Measurements from ENCODE around the gene WDR45.

The WDR45 gene

DNA sequence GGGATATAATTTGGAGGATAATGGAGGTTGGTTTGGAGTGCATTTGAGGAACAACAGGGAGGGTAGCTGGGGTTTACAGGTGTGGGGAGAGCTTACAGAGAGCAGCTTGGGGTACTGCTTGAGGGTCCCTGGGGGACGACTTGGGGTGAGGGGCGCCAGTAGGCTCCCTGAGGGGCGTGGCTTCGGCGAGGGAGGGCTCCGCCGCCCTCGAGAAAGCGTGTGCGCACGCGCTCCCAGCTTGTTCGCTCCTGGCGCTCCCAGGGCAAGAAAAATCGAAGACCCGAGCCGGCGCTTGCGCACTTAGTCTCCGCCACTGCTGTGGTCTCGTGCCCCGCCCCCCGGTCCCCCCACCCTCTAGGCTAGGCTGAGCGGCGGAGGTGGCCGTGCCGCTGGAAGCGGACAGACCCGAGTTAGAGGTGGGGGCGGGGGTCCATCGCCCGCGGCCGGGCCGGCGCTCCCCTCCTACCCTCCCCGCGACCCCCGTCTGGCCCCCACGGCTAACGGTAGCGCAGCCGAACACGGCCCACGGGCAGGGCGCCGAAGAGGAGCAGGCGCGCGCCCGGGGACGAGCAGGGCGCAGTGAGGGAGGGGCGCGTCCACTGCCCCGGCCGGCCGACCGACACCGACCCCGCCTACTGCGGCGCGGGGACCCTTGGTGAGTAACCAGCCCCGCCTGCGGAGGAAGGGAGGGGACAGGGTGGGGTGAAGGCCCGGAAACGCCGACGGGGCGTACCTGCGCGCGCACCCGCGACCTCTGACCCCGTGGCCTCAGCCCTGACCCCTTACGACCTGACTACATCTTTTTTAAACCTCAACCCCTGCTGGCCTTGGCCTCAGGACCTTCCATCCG, 26.2 kb downstream of the WDR45 start:
- in situ Hi-C loops (cut with MboI; ENCODE audit: low sequenced_read_pairs), result no loop called here

DNA sequence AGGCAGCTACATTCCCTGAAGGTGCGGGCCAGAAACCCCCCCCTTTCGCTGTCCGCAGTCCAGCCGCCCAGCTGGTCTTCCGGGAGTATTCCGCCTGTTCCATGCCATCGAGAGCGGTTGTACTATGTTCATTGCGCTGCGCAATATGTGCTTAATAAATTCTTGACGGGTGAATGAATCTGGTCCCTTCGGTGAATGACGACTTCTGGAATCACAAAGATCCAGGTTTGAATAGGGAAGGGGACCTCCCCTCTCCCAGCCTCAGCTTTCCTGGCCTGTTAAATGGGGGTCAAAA, 35.8 kb downstream of the WDR45 start:
- in situ Hi-C loops (cut with MboI; ENCODE audit: low sequenced_read_pairs), result no loop called here

DNA sequence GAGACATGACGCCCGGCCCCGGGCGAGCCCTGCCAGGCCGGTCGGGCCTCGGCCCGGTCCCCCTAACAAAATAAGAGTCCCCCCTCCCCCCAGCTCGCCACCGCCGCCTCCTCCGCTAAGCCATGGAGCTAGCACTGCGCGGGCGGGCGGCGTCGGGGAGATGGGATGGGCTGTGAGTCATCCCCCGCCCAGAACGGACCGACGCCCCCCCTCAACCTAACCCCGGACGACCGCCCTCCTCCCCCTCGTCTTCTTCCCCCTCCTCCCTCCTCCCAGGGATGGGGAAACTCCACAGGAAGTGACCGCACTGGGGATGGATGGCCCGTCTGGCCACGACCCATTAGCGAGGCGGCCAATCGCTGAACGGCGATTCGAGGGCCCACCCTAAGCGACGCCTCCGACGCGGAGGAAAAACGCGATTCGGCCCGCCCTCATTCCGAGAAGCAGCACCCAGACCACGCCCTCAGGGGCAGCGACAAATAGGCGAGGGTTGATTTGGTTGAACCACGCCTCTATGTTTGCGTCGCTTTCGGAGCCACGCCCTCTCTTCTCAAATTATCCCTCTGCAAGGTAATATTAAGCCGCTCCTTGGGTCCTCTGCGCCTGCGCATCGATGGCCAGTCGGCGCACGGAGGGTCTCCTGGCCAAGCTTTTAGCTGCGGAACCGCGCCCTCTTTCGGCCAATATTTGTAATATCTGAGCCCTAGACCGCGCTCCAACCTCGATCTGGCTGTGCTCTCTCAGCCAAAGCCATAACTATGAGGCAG, 36.3 kb downstream of the WDR45 start, which contains the start of gene TFE3:
TSS of gene TFE3 (minus strand) at position 138 of the 767 bp plus-strand sequence. CDS start at position 7, 131 bp downstream.
- in situ Hi-C loops (cut with MboI; ENCODE audit: low sequenced_read_pairs), result no loop called here

DNA sequence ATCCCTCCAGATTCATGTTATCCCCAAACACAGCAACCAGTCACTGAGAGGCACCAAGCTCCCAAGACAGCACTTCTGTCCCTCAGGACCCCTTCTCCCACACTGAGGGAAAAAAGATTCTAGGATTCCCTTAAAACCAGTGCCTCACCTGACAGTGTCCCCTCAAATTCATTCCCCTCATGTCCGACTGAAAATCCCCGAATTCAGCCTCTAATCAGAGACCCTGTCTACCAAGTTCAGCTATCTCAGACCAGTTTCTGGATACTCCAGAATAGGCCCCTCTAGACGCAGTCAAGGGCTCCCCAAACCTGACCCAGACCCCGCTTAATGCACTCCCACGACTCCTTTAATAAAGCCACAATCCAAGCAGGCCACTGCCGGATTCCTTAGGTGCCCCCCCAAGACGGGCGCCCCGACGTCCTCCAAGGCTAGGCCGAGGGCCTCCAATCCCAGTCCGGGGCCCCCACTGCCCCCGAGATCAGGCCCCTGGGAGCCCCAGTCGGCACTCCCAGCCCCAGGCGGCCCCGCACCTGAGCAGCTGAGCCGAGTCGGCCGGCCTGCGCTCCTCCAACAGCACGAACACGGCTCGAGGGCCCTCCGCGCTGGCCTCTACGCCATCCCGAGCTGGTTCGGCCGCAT, 37.0 kb downstream of the WDR45 start:
- in situ Hi-C loops (cut with MboI; ENCODE audit: low sequenced_read_pairs), result no loop called here

DNA sequence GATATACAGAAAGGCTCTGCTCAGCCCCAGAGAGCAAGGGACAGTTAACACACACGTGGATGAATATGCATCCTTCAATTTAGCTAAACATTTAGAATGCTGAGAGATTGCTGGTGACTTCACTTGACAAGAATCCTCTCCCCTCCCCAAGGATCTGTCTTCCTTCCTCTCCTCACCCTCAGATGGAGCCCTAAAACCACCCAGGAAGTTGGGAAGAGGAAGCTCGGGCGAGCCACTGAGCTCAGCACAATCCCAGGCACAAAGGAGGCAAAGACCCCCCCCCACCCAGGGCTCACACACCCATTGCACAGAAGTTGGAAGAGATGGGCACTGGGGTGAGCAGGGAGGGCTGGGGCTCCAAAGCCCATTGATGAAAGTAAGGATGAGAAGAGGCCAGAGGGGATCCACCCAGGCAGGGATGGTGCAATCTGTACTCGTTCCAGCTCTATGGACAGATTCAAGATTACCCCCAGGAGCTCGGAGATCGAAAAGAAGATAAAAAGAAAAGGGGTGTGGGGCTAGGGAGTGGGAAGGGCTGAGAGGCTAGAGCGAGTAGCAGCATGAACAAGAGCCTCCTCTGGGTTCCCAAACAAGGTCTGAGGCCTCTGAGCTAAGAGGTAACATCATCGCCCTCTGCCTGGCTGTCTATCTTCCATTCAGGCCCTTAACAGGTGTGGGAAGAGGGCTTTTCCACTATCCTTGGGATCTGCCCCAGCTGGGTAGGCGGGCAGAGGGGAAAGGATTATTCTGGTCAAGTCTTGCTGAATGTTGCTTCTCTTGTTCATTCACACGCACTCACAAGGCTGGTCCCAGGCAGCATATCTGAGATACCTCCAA, 37.7 kb downstream of the WDR45 start:
- in situ Hi-C loops (cut with MboI; ENCODE audit: low sequenced_read_pairs), result no loop called here

DNA sequence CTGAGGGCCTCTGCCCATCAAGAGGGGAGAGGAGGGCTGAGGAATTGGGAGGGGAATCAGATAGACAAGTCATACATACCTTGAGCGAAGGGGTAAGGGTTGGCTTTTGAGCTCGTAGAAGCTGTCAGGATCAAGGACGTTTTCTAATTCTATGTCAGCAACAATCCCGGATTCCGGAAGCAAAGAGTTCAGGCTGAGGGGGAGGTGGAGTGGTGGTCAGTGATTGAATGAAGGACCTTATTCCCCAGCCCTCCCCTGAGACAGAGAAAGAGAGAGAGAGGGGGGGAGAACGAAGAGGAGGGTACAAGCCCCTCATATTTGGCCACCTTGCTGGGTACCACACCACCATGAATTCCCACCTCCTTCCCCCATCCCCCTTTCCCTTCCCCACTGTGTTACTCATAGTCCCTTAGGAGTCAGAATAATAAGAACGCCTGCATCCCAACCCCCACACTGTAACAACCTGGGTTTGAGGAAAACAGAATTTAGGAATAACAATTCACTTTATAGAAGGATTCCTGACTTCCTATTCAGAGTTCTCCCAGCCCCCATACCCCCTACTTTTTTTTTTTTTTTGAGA, 39.2 kb downstream of the WDR45 start:
- in situ Hi-C loops (cut with MboI; ENCODE audit: low sequenced_read_pairs), result no loop called here

DNA sequence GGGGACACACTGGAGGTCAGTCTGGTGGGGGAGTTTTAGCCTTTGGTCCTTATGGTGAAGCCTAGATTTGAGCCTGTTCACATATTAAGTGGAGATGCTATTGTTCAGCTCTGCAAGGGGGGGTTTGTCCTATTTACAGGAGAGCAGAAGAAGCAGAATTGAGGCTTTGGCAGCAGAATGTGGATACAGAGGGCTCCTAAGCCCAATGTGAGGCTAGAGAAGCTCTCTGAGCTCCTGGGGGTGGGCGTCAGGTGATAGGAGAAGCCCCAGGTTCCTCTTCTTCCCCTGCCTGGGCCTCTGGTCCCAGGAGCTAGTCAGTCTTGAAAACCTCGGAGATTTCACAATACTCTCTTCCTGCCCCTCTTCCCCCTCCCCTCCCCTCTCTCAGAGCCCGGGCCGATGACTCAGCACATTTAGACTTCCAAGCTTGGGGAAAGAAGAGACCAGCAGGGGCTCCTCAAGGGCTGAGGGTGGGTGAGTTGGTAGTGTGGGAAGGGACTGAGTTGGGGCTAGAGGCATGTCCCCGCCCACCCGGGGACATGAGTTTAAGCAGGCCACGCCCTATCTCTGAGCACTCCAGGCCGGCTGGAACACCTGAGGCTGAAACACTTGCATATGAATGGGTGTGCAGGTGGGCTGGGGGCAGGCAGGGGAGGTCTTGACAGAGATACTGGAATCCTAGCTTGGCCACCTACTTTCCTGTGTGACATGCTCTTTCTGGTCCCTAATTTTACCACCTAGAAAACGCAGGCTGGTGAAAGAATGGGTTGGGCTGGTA, 39.9 kb downstream of the WDR45 start:
- in situ Hi-C loops (cut with MboI; ENCODE audit: low sequenced_read_pairs), result no loop called here

DNA sequence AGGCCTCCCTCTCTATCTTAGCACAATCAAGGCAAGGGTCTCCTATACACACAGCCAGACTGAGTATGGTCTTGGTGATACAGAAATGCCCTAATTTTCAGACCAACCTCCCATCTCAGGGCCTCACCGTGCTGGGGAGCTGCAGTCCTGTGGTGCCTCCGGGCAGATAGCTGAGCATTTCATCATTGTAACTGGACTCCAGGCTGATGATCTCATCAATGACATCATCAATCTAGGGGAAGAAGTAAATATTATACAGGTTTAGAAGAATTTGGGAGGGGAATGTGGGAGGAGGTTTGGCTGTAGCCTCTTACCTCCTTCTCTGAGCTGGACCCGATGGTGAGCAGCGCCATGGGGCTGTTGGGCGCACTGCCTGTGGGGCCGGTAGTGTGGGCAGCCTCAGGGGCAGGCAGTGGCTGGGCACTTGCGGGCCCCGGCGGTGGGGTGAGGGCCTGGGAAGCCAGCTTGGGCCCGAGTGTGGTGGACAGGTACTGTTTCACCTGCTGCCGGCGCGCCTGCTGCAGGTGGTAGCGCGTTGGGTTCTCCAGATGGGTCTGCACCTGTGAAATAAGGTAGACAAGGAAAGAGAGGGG, 41.7 kb downstream of the WDR45 start:
- in situ Hi-C loops (cut with MboI; ENCODE audit: low sequenced_read_pairs), result no loop called here

DNA sequence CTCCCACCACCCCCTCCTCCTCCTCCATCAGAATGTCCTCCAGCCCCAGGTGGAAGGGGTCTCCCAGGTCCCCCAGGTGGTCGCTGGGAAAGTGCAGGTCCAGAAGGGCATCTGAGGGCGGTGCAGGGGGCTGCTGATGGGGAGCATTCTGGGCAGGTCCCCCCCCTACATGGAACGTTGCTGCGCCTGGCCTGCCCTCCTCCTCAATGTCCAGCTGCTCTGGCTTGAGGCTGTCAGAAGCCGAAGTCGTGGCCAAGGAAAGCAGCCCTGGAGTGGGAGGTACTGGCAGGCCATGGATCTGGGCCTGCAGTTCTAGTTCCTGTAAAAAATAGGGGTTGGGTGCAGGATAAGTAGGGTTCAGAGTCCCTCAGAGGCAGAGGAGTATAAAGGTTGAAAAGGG, 49.4 kb downstream of the WDR45 start:
- in situ Hi-C loops (cut with MboI; ENCODE audit: low sequenced_read_pairs), result no loop called here

DNA sequence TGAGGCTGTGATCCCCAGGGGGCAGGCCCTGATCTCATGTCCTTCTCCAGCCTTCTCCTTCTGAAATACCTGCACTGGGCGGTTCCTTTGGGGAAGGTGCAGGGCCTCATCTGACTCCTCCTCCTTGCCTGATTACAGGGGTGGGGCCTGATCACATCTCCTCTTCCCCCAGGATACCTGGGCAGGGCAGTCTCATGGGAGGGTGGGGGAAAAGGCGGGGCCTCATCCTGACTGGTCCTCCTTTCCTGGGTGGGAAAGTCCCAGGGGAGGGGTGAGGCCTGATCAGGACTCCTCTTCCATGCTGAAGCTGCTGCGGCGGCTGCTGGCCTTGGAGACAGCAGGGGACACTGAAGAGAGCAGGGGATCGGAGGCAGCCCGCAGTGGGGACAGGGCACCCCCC, 49.8 kb downstream of the WDR45 start:
- in situ Hi-C loops (cut with MboI; ENCODE audit: low sequenced_read_pairs), result no loop called here

Data from hTERT RPE-1 (cell line).